Trophoblast cell (in vitro differentiated cells and primary cell): ENCODE results near the gene ABCA7.
A peak's percentile ranks its signal among the peaks of the same experiment; 100 is the strongest.

Experiments used
- DNase-seq, 2 donors: peaks; one replicate each; pipeline ENCODE4 v3.0.0-alpha.2; 2016
- H2AFZ ChIP-seq: 2 replicates; pipeline ENCODE4 v1.6.1; 2013; ENCODE audit warnings: low read length, moderate library complexity, mild to moderate bottlenecking; ENCODE audit not compliant: insufficient read depth, poor library complexity
- H2AK5ac ChIP-seq: 2 replicates; pipeline ENCODE4 v1.6.1; 2013; ENCODE audit warnings: mild to moderate bottlenecking, low read length
- H2BK120ac ChIP-seq: 2 replicates; pipeline ENCODE4 v1.6.1; 2013; ENCODE audit warnings: low read length, mild to moderate bottlenecking, moderate library complexity; ENCODE audit not compliant: insufficient read depth, poor library complexity
- H2BK12ac ChIP-seq: 2 replicates; pipeline ENCODE4 v1.6.1; 2013; ENCODE audit warnings: mild to moderate bottlenecking, low read length, moderate library complexity
- H2BK5ac ChIP-seq: 2 replicates; pipeline ENCODE4 v1.6.1; 2013; ENCODE audit warnings: low read length, low read depth, moderate library complexity, mild to moderate bottlenecking; ENCODE audit not compliant: poor library complexity
- H3K14ac ChIP-seq: 2 replicates; pipeline ENCODE4 v1.6.1; 2013; ENCODE audit warnings: mild to moderate bottlenecking, low read length
- H3K18ac ChIP-seq: 2 replicates; pipeline ENCODE4 v1.6.1; 2013; ENCODE audit warnings: mild to moderate bottlenecking, low read length
- H3K23ac ChIP-seq: 2 replicates; pipeline ENCODE4 v1.6.1; 2013; ENCODE audit warnings: low read length
- H3K27ac ChIP-seq: 2 replicates; pipeline ENCODE4 v1.5.1; 2013; ENCODE audit warnings: low read depth, mild to moderate bottlenecking, inconsistent platforms, low read length, moderate library complexity
- H3K27me3 ChIP-seq: 2 replicates; pipeline ENCODE4 v1.6.1; 2013; ENCODE audit warnings: inconsistent platforms, mild to moderate bottlenecking, low read length, moderate library complexity; ENCODE audit not compliant: insufficient read depth
- H3K36me3 ChIP-seq, 2 experiments: 1 replicate in 1 of 2; 2 replicates in 1 of 2; pipeline ENCODE4 v1.6.1; 2013; ENCODE audit warnings: low read length in 2 of 2, mild to moderate bottlenecking in 2 of 2, moderate library complexity in 1 of 2; ENCODE audit not compliant: insufficient read depth in 2 of 2, control insufficient read depth in 1 of 2
- H3K4ac ChIP-seq: 2 replicates; pipeline ENCODE4 v1.6.1; 2013; ENCODE audit warnings: low read depth, mild to moderate bottlenecking, low read length, moderate library complexity
- H3K4me1 ChIP-seq, 2 experiments: 1 replicate in 1 of 2; 2 replicates in 1 of 2; pipeline ENCODE4 v1.6.1; 2013; ENCODE audit warnings: low read length in 2 of 2, mild to moderate bottlenecking in 2 of 2, moderate library complexity in 1 of 2; ENCODE audit not compliant: insufficient read depth in 2 of 2, control insufficient read depth in 1 of 2
- H3K4me2 ChIP-seq: 2 replicates; pipeline ENCODE4 v1.6.1; 2013; ENCODE audit warnings: inconsistent platforms, mild to moderate bottlenecking, low read length, moderate library complexity
- H3K4me3 ChIP-seq: 2 replicates; pipeline ENCODE4 v1.5.1; 2013; ENCODE audit warnings: mild to moderate bottlenecking, low read depth, low read length, inconsistent platforms
- H3K79me1 ChIP-seq: one replicate; pipeline ENCODE4 v1.6.1; 2013; ENCODE audit warnings: low read length
- H3K79me2 ChIP-seq: 2 replicates; pipeline ENCODE4 v1.6.1; 2013; ENCODE audit warnings: low read length, mild to moderate bottlenecking; ENCODE audit not compliant: control insufficient read depth, insufficient read depth, poor library complexity
- H3K9ac ChIP-seq: 2 replicates; pipeline ENCODE4 v1.6.1; 2013; ENCODE audit warnings: mild to moderate bottlenecking, low read length
- H3K9me3 ChIP-seq: 2 replicates; pipeline ENCODE4 v1.6.1; 2013; ENCODE audit warnings: low read depth, mild to moderate bottlenecking, control low read depth, inconsistent platforms, low read length; ENCODE audit not compliant: insufficient read depth
- H4K12ac ChIP-seq: 2 replicates; pipeline ENCODE4 v1.6.1; 2013; ENCODE audit warnings: low read depth, mild to moderate bottlenecking, low read length, moderate library complexity
- H4K8ac ChIP-seq: 2 replicates; pipeline ENCODE4 v1.6.1; 2013; ENCODE audit warnings: low read depth, mild to moderate bottlenecking, low read length, moderate library complexity
- H4K91ac ChIP-seq: one replicate; pipeline ENCODE4 v1.6.1; 2013; ENCODE audit warnings: low read depth, mild to moderate bottlenecking, low read length, moderate library complexity
- WGBS: extraction: QIAGEN DNeasy Blood & Tissue Kit; methylation state at CpG from one replicate; pipeline ENCODE4 v1.1.7; 2013; ENCODE audit warnings: missing lambda C conversion rate; ENCODE audit not compliant: insufficient read length, insufficient coverage; ENCODE audit errors: extremely low coverage; 5-methylcytosine and 5-hydroxymethylcytosine counted together

ABCA7 gene

DNA sequence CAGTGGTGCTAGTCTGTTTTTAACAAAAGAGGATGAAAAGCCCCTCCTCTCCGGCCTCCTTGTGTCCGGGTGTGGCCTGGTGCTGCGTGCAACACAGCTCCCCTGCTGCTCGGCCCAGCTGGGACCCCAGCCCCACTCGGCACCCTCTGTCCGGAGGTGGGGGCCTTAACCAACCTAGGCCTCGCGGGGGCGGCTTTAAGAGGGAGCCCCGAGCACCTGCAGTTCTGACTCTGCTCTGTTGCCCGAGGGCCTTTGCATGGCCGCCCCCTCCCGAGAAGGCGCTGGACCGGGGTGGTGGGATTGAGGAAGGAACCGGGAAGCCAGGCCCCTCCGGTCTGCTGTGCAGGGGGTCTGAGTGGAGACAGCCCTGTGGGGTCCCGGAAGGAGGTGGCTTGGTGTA, 45.4 kb upstream of the ABCA7 start:
- Histone ChIP-seq H3K14ac (no peak overlapping the region), H3K4ac (no peak overlapping the region), H2BK5ac (no peak overlapping the region), H2BK120ac (no peak overlapping the region), H3K27me3 (no peaks in the 10 kb centered on the region), H2AFZ (no peak overlapping the region), H3K18ac (no peak overlapping the region), H3K36me3 (peaks cover 40 to 42% of the 10 kb centered on the region in 2 experiments), H2BK12ac (no peak overlapping the region), H3K9me3 (peaks cover 7% of the 10 kb centered on the region), H3K27ac (no peak overlapping the region), H4K91ac (no peak overlapping the region), H3K79me1 (peaks cover 9% of the 10 kb centered on the region), H3K4me1 (peaks cover 23 to 26% of the 10 kb centered on the region in 2 experiments), H2AK5ac (no peak overlapping the region), H3K79me2 (no peaks in the 10 kb centered on the region), H4K12ac (no peak overlapping the region), H4K8ac (no peak overlapping the region), H3K4me3 (no peak overlapping the region), H3K4me2 (no peak overlapping the region), H3K9ac (no peak overlapping the region), H3K23ac (no peak overlapping the region)
- no peak for DNase-seq
- WGBS, result no CpG with 5 or more reads among the region's 18 CpGs

GRCh38 chr19:995051-995827, 44.7 kb upstream of the ABCA7 start:
- H2BK120ac ChIP-seq, result no peak overlapping the region
- peaks cover 33 to 35% of the 10 kb centered on the region in 2 experiments for H3K36me3 ChIP-seq
- H3K4me1 ChIP-seq, result peaks cover 23 to 26% of the 10 kb centered on the region in 2 experiments
- no peak overlapping the region for H2BK5ac ChIP-seq
- H3K14ac ChIP-seq, result no peak overlapping the region
- H3K27me3 ChIP-seq, result peaks cover 1% of the 10 kb centered on the region
- H3K79me1 ChIP-seq, result peaks cover 10% of the 10 kb centered on the region
- H3K9me3 ChIP-seq, result peaks cover 7% of the 10 kb centered on the region
- H2AK5ac ChIP-seq, result no peak overlapping the region
- H2BK12ac ChIP-seq, result no peak overlapping the region
- H3K4me2 ChIP-seq, result no peak overlapping the region
- H3K4me3 ChIP-seq, result no peak overlapping the region
- no peak overlapping the region for H2AFZ ChIP-seq
- H3K23ac ChIP-seq, result no peak overlapping the region
- H3K18ac ChIP-seq, result no peak overlapping the region
- no CpG with 5 or more reads among the region's 26 CpGs for WGBS
- no peaks in the 10 kb centered on the region for H3K79me2 ChIP-seq
- no peak overlapping the region for H4K91ac ChIP-seq
- no peak overlapping the region for H3K4ac ChIP-seq
- H3K27ac ChIP-seq, result no peak overlapping the region
- DNase-seq, result no peak
- no peak overlapping the region for H3K9ac ChIP-seq
- no peak overlapping the region for H4K8ac ChIP-seq
- no peak overlapping the region for H4K12ac ChIP-seq

DNA sequence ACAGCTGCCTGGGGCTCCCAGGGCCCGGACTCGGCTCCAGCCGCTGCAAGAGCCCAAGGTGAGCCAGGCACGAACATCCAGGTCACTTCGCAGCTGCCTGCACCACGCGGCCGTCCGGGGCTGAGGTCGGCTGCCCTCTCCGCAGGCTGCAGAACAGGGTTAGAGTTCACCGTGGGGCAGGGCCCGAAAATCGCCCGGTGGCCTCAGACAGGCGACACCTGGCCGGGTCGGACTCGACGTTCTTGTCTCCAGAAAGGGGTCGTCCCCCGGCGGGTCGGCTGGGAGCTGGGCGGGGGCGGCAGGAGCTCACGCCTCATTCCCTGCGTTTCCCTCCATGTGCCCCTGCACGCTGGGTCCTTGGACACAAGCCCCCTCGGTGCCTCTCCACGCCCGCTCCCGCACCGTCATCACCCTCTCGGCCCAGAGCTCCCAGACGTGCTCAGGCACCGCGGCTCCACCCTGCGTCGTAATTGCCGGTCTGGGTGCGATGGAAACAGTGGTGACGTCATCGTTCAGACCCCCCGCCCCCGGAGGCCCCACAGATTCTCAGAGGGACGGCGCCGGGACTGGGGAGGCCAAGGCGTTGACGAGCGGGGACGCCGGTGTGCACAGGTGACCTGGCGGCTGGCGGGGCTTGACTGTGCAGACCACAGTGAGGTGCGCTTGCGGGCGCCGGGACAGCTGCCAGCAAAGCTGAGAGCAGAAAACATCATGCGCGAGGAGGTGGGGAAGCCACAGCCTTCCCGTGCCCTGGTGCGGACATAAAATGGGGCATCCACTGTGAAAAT, 43.7 kb upstream of the ABCA7 start:
- Histone ChIP-seq H3K79me2 (no peaks in the 10 kb centered on the region), H2AK5ac (peak overlapping the region; percentile 20), H3K9me3 (peaks cover 7% of the 10 kb centered on the region), H4K12ac (no peak overlapping the region), H2BK5ac (no peak overlapping the region), H3K36me3 (peaks cover 24 to 25% of the 10 kb centered on the region in 2 experiments), H3K14ac (no peak overlapping the region), H3K4me2 (peak overlapping the region; percentile 37), H3K18ac (no peak overlapping the region), H3K79me1 (peaks cover 11% of the 10 kb centered on the region), H3K27me3 (peaks cover 11% of the 10 kb centered on the region), H3K27ac (no peak overlapping the region), H3K4me1 (peaks cover 23 to 26% of the 10 kb centered on the region in 2 experiments), H3K4ac (no peak overlapping the region), H3K23ac (no peak overlapping the region), H3K4me3 (no peak overlapping the region), H2AFZ (no peak overlapping the region), H4K91ac (peak overlapping the region; percentile 48), H3K9ac (no peak overlapping the region), H2BK120ac (no peak overlapping the region), H2BK12ac (peak overlapping the region; percentile 10), H4K8ac (peak overlapping the region; percentile 17)
- WGBS, result no CpG with 5 or more reads among the region's 64 CpGs
- DNase-seq, result peak in 1 of 2 donors; percentile 29

- no peak overlapping the region for H3K4ac ChIP-seq
- no peak overlapping the region for H4K8ac ChIP-seq
- H3K36me3 ChIP-seq, result peaks cover 11 to 13% of the 10 kb centered on the region in 2 experiments
- no peak overlapping the region for H2AFZ ChIP-seq
- H2BK12ac ChIP-seq, result no peak overlapping the region
- no peak overlapping the region for H4K12ac ChIP-seq
- H3K4me1 ChIP-seq, result peaks cover 18 to 21% of the 10 kb centered on the region in 2 experiments
- no peak overlapping the region for H4K91ac ChIP-seq
- H3K27ac ChIP-seq, result no peak overlapping the region
- no peak overlapping the region for H3K9ac ChIP-seq
- H3K4me2 ChIP-seq, result no peak overlapping the region
- DNase-seq, result no peak
- H2AK5ac ChIP-seq, result no peak overlapping the region
- H3K79me1 ChIP-seq, result peaks cover 8% of the 10 kb centered on the region
- H3K79me2 ChIP-seq, result no peaks in the 10 kb centered on the region
- no peak overlapping the region for H2BK120ac ChIP-seq
- H3K18ac ChIP-seq, result no peak overlapping the region
- H3K9me3 ChIP-seq, result peaks cover 7% of the 10 kb centered on the region
- no peak overlapping the region for H2BK5ac ChIP-seq
- no peak overlapping the region for H3K4me3 ChIP-seq
- no CpG with 5 or more reads among the region's 6 CpGs for WGBS
- H3K14ac ChIP-seq, result no peak overlapping the region
- no peak overlapping the region for H3K23ac ChIP-seq
- H3K27me3 ChIP-seq, result peaks cover 13% of the 10 kb centered on the region
These were observed 41.8 kb upstream of the ABCA7 start for GRCh38 chr19:998064-998463.
